Rectal smooth muscle tissue (tissue), 1 donor: Measurements from ENCODE around the gene TENT5C.

ENCODE experiments used
- H3K27ac ChIP-seq: one replicate; pipeline ENCODE4 v1.7.0; 2013; ENCODE audit warnings: low read depth, low read length, inconsistent platforms
- H3K27me3 ChIP-seq: one replicate; pipeline ENCODE4 v1.7.0; 2013; ENCODE audit warnings: low read length; ENCODE audit not compliant: control insufficient read depth, insufficient read depth
- H3K36me3 ChIP-seq: one replicate; pipeline ENCODE4 v1.7.0; 2013; ENCODE audit warnings: low read length; ENCODE audit not compliant: control insufficient read depth, insufficient read depth
- H3K4me1 ChIP-seq: one replicate; pipeline ENCODE4 v1.7.0; 2013; ENCODE audit warnings: low read length; ENCODE audit not compliant: control insufficient read depth, insufficient read depth
- H3K4me3 ChIP-seq: one replicate; pipeline ENCODE4 v1.7.0; 2013; ENCODE audit warnings: low read length
- H3K9ac ChIP-seq: one replicate; pipeline ENCODE4 v1.7.0; 2013; ENCODE audit warnings: low read length

TENT5C gene

GRCh38 chr1:117650840-117651568, 45.2 kb downstream of the TENT5C start:
- H3K27ac ChIP-seq: no peak overlapping the region
- H3K36me3 ChIP-seq: no peaks in the 10 kb centered on the region
- no peak overlapping the region for H3K9ac ChIP-seq
- H3K4me1 ChIP-seq: no peaks in the 10 kb centered on the region
- H3K27me3 ChIP-seq: no peaks in the 10 kb centered on the region
- H3K4me3 ChIP-seq: no peak overlapping the region

GRCh38 chr1:117651616-117652015, 45.8 kb downstream of the TENT5C start:
- Histone ChIP-seq H3K36me3 (no peaks in the 10 kb centered on the region), H3K4me3 (no peak overlapping the region), H3K9ac (no peak overlapping the region), H3K27me3 (no peaks in the 10 kb centered on the region), H3K4me1 (no peaks in the 10 kb centered on the region), H3K27ac (no peak overlapping the region)

- Histone ChIP-seq H3K27ac (no peak overlapping the region), H3K4me1 (no peaks in the 10 kb centered on the region), H3K9ac (no peak overlapping the region), H3K27me3 (no peaks in the 10 kb centered on the region), H3K4me3 (no peak overlapping the region), H3K36me3 (no peaks in the 10 kb centered on the region)
These were observed 46.6 kb downstream of the TENT5C start for GRCh38 chr1:117652421-117652820.

- Histone ChIP-seq H3K4me3 (no peak overlapping the region), H3K36me3 (no peaks in the 10 kb centered on the region), H3K4me1 (no peaks in the 10 kb centered on the region), H3K9ac (no peak overlapping the region), H3K27me3 (no peaks in the 10 kb centered on the region), H3K27ac (no peak overlapping the region)
These were observed 47.3 kb downstream of the TENT5C start for GRCh38 chr1:117653195-117653594.

GRCh38 chr1:117653732-117654492, 48.1 kb downstream of the TENT5C start:
- no peak overlapping the region for H3K4me3 ChIP-seq
- no peaks in the 10 kb centered on the region for H3K27me3 ChIP-seq
- H3K9ac ChIP-seq: no peak overlapping the region
- no peaks in the 10 kb centered on the region for H3K4me1 ChIP-seq
- H3K36me3 ChIP-seq: no peaks in the 10 kb centered on the region
- H3K27ac ChIP-seq: no peak overlapping the region

GRCh38 chr1:117654493-117655219, 48.8 kb downstream of the TENT5C start:
- H3K4me1 ChIP-seq: no peaks in the 10 kb centered on the region
- H3K4me3 ChIP-seq: no peak overlapping the region
- H3K36me3 ChIP-seq: no peaks in the 10 kb centered on the region
- H3K27me3 ChIP-seq: no peaks in the 10 kb centered on the region
- no peak overlapping the region for H3K9ac ChIP-seq
- no peak overlapping the region for H3K27ac ChIP-seq

GRCh38 chr1:117655220-117655577, 49.4 kb downstream of the TENT5C start:
- H3K9ac ChIP-seq: no peak overlapping the region
- H3K27ac ChIP-seq: no peak overlapping the region
- H3K36me3 ChIP-seq: no peaks in the 10 kb centered on the region
- H3K4me3 ChIP-seq: no peak overlapping the region
- H3K4me1 ChIP-seq: no peaks in the 10 kb centered on the region
- H3K27me3 ChIP-seq: no peaks in the 10 kb centered on the region

- H3K4me1 ChIP-seq: no peaks in the 10 kb centered on the region
- H3K4me3 ChIP-seq: no peak overlapping the region
- no peaks in the 10 kb centered on the region for H3K36me3 ChIP-seq
- H3K27ac ChIP-seq: no peak overlapping the region
- no peaks in the 10 kb centered on the region for H3K27me3 ChIP-seq
- no peak overlapping the region for H3K9ac ChIP-seq
These were observed 50.4 kb downstream of the TENT5C start for GRCh38 chr1:117656202-117656641.

- H3K9ac ChIP-seq: no peak overlapping the region
- H3K36me3 ChIP-seq: no peaks in the 10 kb centered on the region
- H3K4me1 ChIP-seq: no peaks in the 10 kb centered on the region
- no peaks in the 10 kb centered on the region for H3K27me3 ChIP-seq
- H3K4me3 ChIP-seq: no peak overlapping the region
- no peak overlapping the region for H3K27ac ChIP-seq
These were observed 51.2 kb downstream of the TENT5C start for GRCh38 chr1:117657031-117657430.

- no peaks in the 10 kb centered on the region for H3K36me3 ChIP-seq
- H3K4me3 ChIP-seq: no peak overlapping the region
- no peak overlapping the region for H3K9ac ChIP-seq
- no peaks in the 10 kb centered on the region for H3K4me1 ChIP-seq
- H3K27ac ChIP-seq: no peak overlapping the region
- H3K27me3 ChIP-seq: no peaks in the 10 kb centered on the region
These were observed 52.3 kb downstream of the TENT5C start for GRCh38 chr1:117657949-117658660.

- H3K27me3 ChIP-seq: no peaks in the 10 kb centered on the region
- H3K4me1 ChIP-seq: no peaks in the 10 kb centered on the region
- H3K9ac ChIP-seq: no peak overlapping the region
- H3K4me3 ChIP-seq: no peak overlapping the region
- no peaks in the 10 kb centered on the region for H3K36me3 ChIP-seq
- H3K27ac ChIP-seq: no peak overlapping the region
These were observed 52.8 kb downstream of the TENT5C start for GRCh38 chr1:117658676-117659075.
